Mesenchymal stem cell (in vitro differentiated cells and primary cell): ENCODE measurements around the gene SMOC2.

Experiments
- DNase-seq: peaks from one replicate; pipeline ENCODE4 v3.0.0-alpha.2; 2013
- H2AFZ ChIP-seq: one replicate; pipeline ENCODE4 v1.6.1; 2013; ENCODE audit warnings: low read depth, mild to moderate bottlenecking, control low read depth, inconsistent platforms, low read length, moderate library complexity
- H2AK5ac ChIP-seq: 2 replicates; pipeline ENCODE4 v1.6.1; 2013; ENCODE audit warnings: low read length, moderate library complexity, mild to moderate bottlenecking, inconsistent platforms; ENCODE audit not compliant: severe bottlenecking
- H2BK120ac ChIP-seq: one replicate; pipeline ENCODE4 v1.6.1; 2013; ENCODE audit warnings: low read depth, mild to moderate bottlenecking, inconsistent platforms, low read length, moderate library complexity
- H2BK12ac ChIP-seq, 2 experiments: one replicate each; pipeline ENCODE4 v1.6.1; 2013; ENCODE audit warnings: inconsistent platforms in 2 of 2, low read length in 2 of 2, mild to moderate bottlenecking in 2 of 2, moderate library complexity in 2 of 2, control low read depth in 1 of 2
- H2BK15ac ChIP-seq: one replicate; pipeline ENCODE4 v1.6.1; 2013; ENCODE audit warnings: mild to moderate bottlenecking, low read depth, inconsistent platforms; ENCODE audit not compliant: poor library complexity, severe bottlenecking
- H2BK5ac ChIP-seq: 2 replicates; pipeline ENCODE4 v1.6.1; 2013; ENCODE audit warnings: low read depth, mild to moderate bottlenecking, low read length, control low read depth, inconsistent platforms; ENCODE audit not compliant: poor library complexity, severe bottlenecking
- H3K14ac ChIP-seq, 2 experiments: one replicate each; pipeline ENCODE4 v1.6.1; 2013; ENCODE audit warnings: inconsistent platforms in 2 of 2, low read length in 2 of 2, control low read depth in 1 of 2, mild to moderate bottlenecking in 1 of 2, moderate library complexity in 1 of 2
- H3K18ac ChIP-seq, 2 experiments: one replicate each; pipeline ENCODE4 v1.6.1; 2013; ENCODE audit warnings: inconsistent platforms in 2 of 2, low read length in 2 of 2, control low read depth in 1 of 2, low read depth in 1 of 2, mild to moderate bottlenecking in 1 of 2
- H3K23ac ChIP-seq, 2 experiments: one replicate each; pipeline ENCODE4 v1.6.1; 2013; ENCODE audit warnings: inconsistent platforms in 2 of 2, low read length in 2 of 2, mild to moderate bottlenecking in 2 of 2, moderate library complexity in 2 of 2, control low read depth in 1 of 2
- H3K27ac ChIP-seq: 2 replicates; pipeline ENCODE4 v1.5.1; 2013; ENCODE audit warnings: mild to moderate bottlenecking, moderate library complexity, low read length, control low read depth, inconsistent platforms; ENCODE audit not compliant: poor library complexity, severe bottlenecking
- H3K27me3 ChIP-seq, 2 experiments: 2 replicates each; pipeline versions ENCODE4 v1.6.1 to v1.7.0; 2013; ENCODE audit warnings: low read length in 2 of 2, mild to moderate bottlenecking in 2 of 2, moderate library complexity in 2 of 2, control low read depth in 1 of 2, inconsistent platforms in 1 of 2; ENCODE audit not compliant: control insufficient read depth in 1 of 2, insufficient read depth in 1 of 2
- H3K36me3 ChIP-seq, 2 experiments: 2 replicates each; pipeline versions ENCODE4 v1.6.1 to v1.7.0; 2013; ENCODE audit warnings: low read length in 2 of 2, control low read depth in 1 of 2, inconsistent platforms in 1 of 2, low read depth in 1 of 2, mild to moderate bottlenecking in 1 of 2; ENCODE audit not compliant: insufficient read depth in 2 of 2, control insufficient read depth in 1 of 2
- H3K4ac ChIP-seq, 2 experiments: one replicate each; pipeline ENCODE4 v1.6.1; 2013; ENCODE audit warnings: inconsistent platforms in 2 of 2, low read length in 2 of 2, mild to moderate bottlenecking in 2 of 2, moderate library complexity in 2 of 2, control low read depth in 1 of 2, low read depth in 1 of 2
- H3K4me1 ChIP-seq: 2 replicates; pipeline ENCODE4 v1.6.1; 2013; ENCODE audit warnings: low read depth, low read length, control low read depth; ENCODE audit not compliant: control insufficient read depth, insufficient read depth
- H3K4me2 ChIP-seq: 2 replicates; pipeline ENCODE4 v1.6.1; 2013; ENCODE audit warnings: low read length, mild to moderate bottlenecking, inconsistent platforms; ENCODE audit not compliant: poor library complexity, severe bottlenecking
- H3K4me3 ChIP-seq, 2 experiments: 2 replicates each; pipeline versions ENCODE4 v1.5.1 to v1.7.0; 2013; ENCODE audit warnings: low read length in 2 of 2, mild to moderate bottlenecking in 2 of 2, control low read depth in 1 of 2, low read depth in 1 of 2; ENCODE audit not compliant: insufficient read depth in 1 of 2
- H3K79me1 ChIP-seq: replicated peaks from 2 replicates; pipeline ENCODE4 v1.6.1; 2013; ENCODE audit warnings: mild to moderate bottlenecking, control low read depth, low read length, inconsistent platforms; ENCODE audit not compliant: poor library complexity, severe bottlenecking
- H3K9ac ChIP-seq: 2 replicates; pipeline ENCODE4 v1.7.0; 2013; ENCODE audit warnings: mild to moderate bottlenecking, low read length, moderate library complexity
- H3K9me3 ChIP-seq: 2 replicates; pipeline ENCODE4 v1.7.0; 2013; ENCODE audit warnings: mild to moderate bottlenecking, low read length; ENCODE audit not compliant: control insufficient read depth
- H4K8ac ChIP-seq: one replicate; pipeline ENCODE4 v1.6.1; 2013; ENCODE audit warnings: inconsistent platforms, mild to moderate bottlenecking, low read length, moderate library complexity
- H4K91ac ChIP-seq: one replicate; pipeline ENCODE4 v1.6.1; 2013; ENCODE audit warnings: mild to moderate bottlenecking, low read length, inconsistent platforms
- WGBS: methylation state at CpG from one replicate; pipeline ENCODE4 v1.1.7; 2013; ENCODE audit warnings: mixed read lengths; 5-methylcytosine and 5-hydroxymethylcytosine counted together

The SMOC2 gene

GRCh38 chr6:168599118-168599494, 158.1 kb downstream of the SMOC2 start:
- H2BK5ac ChIP-seq, result no peak overlapping the region
- no peak overlapping the region for H3K14ac ChIP-seq
- no peak overlapping the region for H2BK15ac ChIP-seq
- H3K27me3 ChIP-seq, result peaks cover 3 to 11% of the 10 kb centered on the region in 2 experiments
- H3K79me1 ChIP-seq, result no peaks in the 10 kb centered on the region
- H3K9me3 ChIP-seq, result no peaks in the 10 kb centered on the region
- no peak overlapping the region for H4K8ac ChIP-seq
- 53% methylated on average over 4 of the region's 4 CpGs for WGBS
- H2AFZ ChIP-seq, result no peak overlapping the region
- H3K4me2 ChIP-seq, result no peak overlapping the region
- no peak overlapping the region for H2BK120ac ChIP-seq
- H3K4me3 ChIP-seq, result no peak overlapping the region
- H3K23ac ChIP-seq, result no peak overlapping the region
- H3K4ac ChIP-seq, result no peak overlapping the region
- no peak overlapping the region for H3K18ac ChIP-seq
- H3K36me3 ChIP-seq, result no peaks in the 10 kb centered on the region
- DNase-seq, result no peak
- H3K27ac ChIP-seq, result no peak overlapping the region
- H3K9ac ChIP-seq, result no peak overlapping the region
- H4K91ac ChIP-seq, result no peak overlapping the region
- no peak overlapping the region for H2BK12ac ChIP-seq
- no peak overlapping the region for H2AK5ac ChIP-seq
- no peaks in the 10 kb centered on the region for H3K4me1 ChIP-seq

GRCh38 chr6:168599769-168600330, 158.9 kb downstream of the SMOC2 start:
- H2BK15ac ChIP-seq, result no peak overlapping the region
- peaks cover 4 to 12% of the 10 kb centered on the region in 2 experiments for H3K27me3 ChIP-seq
- no peak overlapping the region for H2AK5ac ChIP-seq
- H3K9ac ChIP-seq, result no peak overlapping the region
- H2BK120ac ChIP-seq, result no peak overlapping the region
- H2AFZ ChIP-seq, result no peak overlapping the region
- no peak overlapping the region for H2BK12ac ChIP-seq
- no peak overlapping the region for H3K27ac ChIP-seq
- H2BK5ac ChIP-seq, result no peak overlapping the region
- no peak overlapping the region for H4K91ac ChIP-seq
- 86% methylated on average over 9 of the region's 11 CpGs for WGBS
- H3K36me3 ChIP-seq, result no peaks in the 10 kb centered on the region
- H3K4ac ChIP-seq, result no peak overlapping the region
- no peak overlapping the region for H3K23ac ChIP-seq
- no peak overlapping the region for H3K4me3 ChIP-seq
- no peak overlapping the region for H3K18ac ChIP-seq
- DNase-seq, result no peak
- H3K14ac ChIP-seq, result no peak overlapping the region
- no peaks in the 10 kb centered on the region for H3K4me1 ChIP-seq
- H4K8ac ChIP-seq, result no peak overlapping the region
- no peaks in the 10 kb centered on the region for H3K9me3 ChIP-seq
- H3K79me1 ChIP-seq, result no peaks in the 10 kb centered on the region
- no peak overlapping the region for H3K4me2 ChIP-seq

GRCh38 chr6:168600381-168600780, 159.4 kb downstream of the SMOC2 start:
- no peak overlapping the region for H2BK15ac ChIP-seq
- 93% methylated on average over 10 of the region's 11 CpGs for WGBS

GRCh38 chr6:168601111-168601510, 160.1 kb downstream of the SMOC2 start:
- no peak overlapping the region for H4K91ac ChIP-seq
- no peak overlapping the region for H3K4me3 ChIP-seq
- no peak for DNase-seq
- no peak overlapping the region for H2AK5ac ChIP-seq
- H3K4me1 ChIP-seq, result no peaks in the 10 kb centered on the region
- H3K27ac ChIP-seq, result no peak overlapping the region
- no peak overlapping the region for H3K4ac ChIP-seq
- no peak overlapping the region for H3K14ac ChIP-seq
- no peak overlapping the region for H3K18ac ChIP-seq
- WGBS, result 87% methylated on average over 17 of the region's 17 CpGs
- H3K79me1 ChIP-seq, result no peaks in the 10 kb centered on the region
- H2AFZ ChIP-seq, result no peak overlapping the region
- H2BK120ac ChIP-seq, result no peak overlapping the region
- no peak overlapping the region for H2BK15ac ChIP-seq
- no peak overlapping the region for H3K23ac ChIP-seq
- H3K27me3 ChIP-seq, result peaks cover 7 to 14% of the 10 kb centered on the region in 2 experiments
- H3K36me3 ChIP-seq, result no peaks in the 10 kb centered on the region
- no peak overlapping the region for H4K8ac ChIP-seq
- H2BK5ac ChIP-seq, result no peak overlapping the region
- H3K9me3 ChIP-seq, result no peaks in the 10 kb centered on the region
- no peak overlapping the region for H3K9ac ChIP-seq
- no peak overlapping the region for H3K4me2 ChIP-seq
- no peak overlapping the region for H2BK12ac ChIP-seq

More at GRCh38 chr6:168600381-168600780, 159.4 kb downstream of the SMOC2 start:
- Histone ChIP-seq H3K4me1 (no peaks in the 10 kb centered on the region), H2AK5ac (no peak overlapping the region), H2BK12ac (no peak overlapping the region), H3K4me3 (no peak overlapping the region), H3K23ac (no peak overlapping the region), H3K36me3 (no peaks in the 10 kb centered on the region), H4K91ac (no peak overlapping the region), H2BK5ac (no peak overlapping the region), H3K27me3 (peaks cover 7 to 14% of the 10 kb centered on the region in 2 experiments), H3K18ac (no peak overlapping the region), H3K4ac (no peak overlapping the region), H3K4me2 (no peak overlapping the region), H3K27ac (no peak overlapping the region), H3K14ac (no peak overlapping the region), H3K9ac (no peak overlapping the region), H4K8ac (no peak overlapping the region), H2AFZ (no peak overlapping the region), H2BK120ac (no peak overlapping the region), H3K9me3 (no peaks in the 10 kb centered on the region), H3K79me1 (no peaks in the 10 kb centered on the region)
- no peak for DNase-seq
